Measurements from ENCODE around the gene CCDC158. TPM values are rescaled to one million over a fixed set of nuclear protein-coding genes. Genes with fewer than 3 reads are reported as not detected.

CCDC158 gene
- total and polyA plus RNA-seq, 2 donors (not counting 3 experiments of a cell fraction or from before 2014, with no cell fraction given) = not detected

GRCh38 chr4:76449362-76449767 lies 28.4 kb upstream of the CCDC158 start:
- TF ChIP-seq MAX (IDR thresholded peaks at IDR 0.05; ENCODE audit: insufficient read depth, insufficient read length) = peak; percentile 27
- no peak for TF ChIP-seq CTCF (IDR thresholded peaks at IDR 0.05; ENCODE audit: extremely low read depth in 1 of 2, insufficient read depth in 1 of 2, low read depth in 1 of 2, low read length in 2 of 2)
- no peak for TF ChIP-seq POLR2A (IDR thresholded peaks at IDR 0.05; ENCODE audit: low read depth, low read length)
- TF ChIP-seq MYC (IDR thresholded peaks at IDR 0.05; ENCODE audit: low read depth, low read length) = no peak
- TF ChIP-seq GATA2 (IDR thresholded peaks at IDR 0.05; ENCODE audit: insufficient read depth, insufficient read length, low read depth, low read length) = no peak
- peak; percentile 5 for TF ChIP-seq JUN (IDR thresholded peaks at IDR 0.05; ENCODE audit: borderline replicate concordance, insufficient read depth, insufficient read length, low read depth)
- peak; percentile 56 for TF ChIP-seq FOS (IDR thresholded peaks at IDR 0.05; ENCODE audit: borderline replicate concordance, insufficient read depth, low read length)
- peak; percentile 76 for TF ChIP-seq POLR2AphosphoS5 (IDR thresholded peaks at IDR 0.05; ENCODE audit: insufficient read depth, low read depth, low read length)
- TF ChIP-seq EZH2 (IDR thresholded peaks at IDR 0.05; ENCODE audit: borderline replicate concordance, low read depth, low read length, severe bottlenecking) = no peak
- H3K9me3 ChIP-seq (replicated peaks; ENCODE audit: control insufficient read depth, insufficient read depth, low read length) = no peaks in the 10 kb centered on the region
- peaks cover 24% of the 10 kb centered on the region for H3K4me1 ChIP-seq (ENCODE audit: control insufficient read depth, extremely low read depth, insufficient read depth, low read length)
- intact Hi-C loops (cut with micrococcal nuclease) (no loop called here), dilution Hi-C loops (cut with MboI; ENCODE audit: extremely low pct_ligation_motif_present, low sequenced_read_pairs) (no loop called here)
- DNase-seq (ENCODE audit: low read depth, low spot score) (peak; percentile 94), FAIRE-seq (peak; percentile 93)
- H3K9ac ChIP-seq (replicated peaks; ENCODE audit: extremely low read depth, insufficient read depth, low read length) = no peak overlapping the region
- POLR2A ChIA-PET = no interaction called here
- H2AFZ ChIP-seq (ENCODE audit: low read depth, low read length) = no peak overlapping the region
- no peaks in the 10 kb centered on the region for H3K36me3 ChIP-seq (ENCODE audit: control insufficient read depth in 2 of 2, extremely low read depth in 1 of 2, insufficient read depth in 2 of 2, low read length in 2 of 2)
- CTCF ChIA-PET = interaction anchor here (1.0 to 1.5 kb wide), 5 partner anchors 10 to 36 kb away, joined by 3 to 6 read pairs (median 3); no protein-coding TSS in a partner anchor
- peaks cover 4 to 10% of the 10 kb centered on the region in 2 experiments for H3K27me3 ChIP-seq (ENCODE audit: control insufficient read depth in 2 of 2, insufficient read depth in 2 of 2, low read length in 2 of 2)
- no TSS peak for BruUV-seq (replicated peaks)
- peak overlapping the region; percentile 69 for H3K4me2 ChIP-seq (ENCODE audit: insufficient read depth, low read length)
- no peaks in the 10 kb centered on the region for H3K9me1 ChIP-seq (replicated peaks; ENCODE audit: control insufficient read depth, extremely low read depth, insufficient read depth, low read length)
- H3K27ac ChIP-seq (ENCODE audit: insufficient read depth, low read depth, low read length) = peak overlapping the region; percentile 12
- H3K79me2 ChIP-seq (ENCODE audit: control insufficient read depth, insufficient read depth, low read length) = no peaks in the 10 kb centered on the region
- no peaks in the 10 kb centered on the region for H4K20me1 ChIP-seq (replicated peaks; ENCODE audit: control insufficient read depth, extremely low read depth, insufficient read depth, low read length)
- H3K4me3 ChIP-seq (replicated peaks in 1 of 3; ENCODE audit: insufficient read depth in 1 of 3, low read depth in 1 of 3, low read length in 3 of 3) = no peak overlapping the region

Measured in endothelial cell of umbilical vein (primary cell).